ENCODE results near the gene ZNF219.

DNA sequence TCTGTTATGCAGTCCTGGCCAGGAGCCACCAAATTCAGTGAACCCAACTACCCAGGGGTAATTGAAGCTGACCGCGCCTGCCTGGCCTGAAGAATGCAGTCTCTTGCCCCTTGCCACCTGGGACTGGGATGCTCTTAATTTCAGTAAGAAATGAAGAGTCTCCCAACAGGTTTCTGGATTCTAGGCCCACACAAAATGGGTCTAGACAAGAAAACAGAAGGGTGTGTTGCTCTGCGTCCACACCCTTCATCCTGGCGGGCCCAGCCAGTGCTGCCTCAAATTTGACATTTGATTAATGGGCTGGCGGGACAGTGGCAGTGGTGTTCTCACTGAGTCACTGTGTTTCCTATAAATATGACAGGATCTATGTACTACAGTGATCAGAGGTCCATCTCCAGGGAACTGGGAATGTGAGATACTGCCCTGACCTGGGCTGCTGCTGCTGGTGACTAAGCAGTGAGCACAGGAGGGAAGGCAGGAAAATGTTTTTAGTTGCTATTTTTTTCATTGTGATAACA lies 8.9 kb upstream of the ZNF219 start:
- TF ChIP-seq POLR2AphosphoS5 (IDR thresholded peaks at IDR 0.05) (no peak), POLR2A (IDR thresholded peaks at IDR 0.05) (no peak)
- TF ChIP-seq, protein P1, sequence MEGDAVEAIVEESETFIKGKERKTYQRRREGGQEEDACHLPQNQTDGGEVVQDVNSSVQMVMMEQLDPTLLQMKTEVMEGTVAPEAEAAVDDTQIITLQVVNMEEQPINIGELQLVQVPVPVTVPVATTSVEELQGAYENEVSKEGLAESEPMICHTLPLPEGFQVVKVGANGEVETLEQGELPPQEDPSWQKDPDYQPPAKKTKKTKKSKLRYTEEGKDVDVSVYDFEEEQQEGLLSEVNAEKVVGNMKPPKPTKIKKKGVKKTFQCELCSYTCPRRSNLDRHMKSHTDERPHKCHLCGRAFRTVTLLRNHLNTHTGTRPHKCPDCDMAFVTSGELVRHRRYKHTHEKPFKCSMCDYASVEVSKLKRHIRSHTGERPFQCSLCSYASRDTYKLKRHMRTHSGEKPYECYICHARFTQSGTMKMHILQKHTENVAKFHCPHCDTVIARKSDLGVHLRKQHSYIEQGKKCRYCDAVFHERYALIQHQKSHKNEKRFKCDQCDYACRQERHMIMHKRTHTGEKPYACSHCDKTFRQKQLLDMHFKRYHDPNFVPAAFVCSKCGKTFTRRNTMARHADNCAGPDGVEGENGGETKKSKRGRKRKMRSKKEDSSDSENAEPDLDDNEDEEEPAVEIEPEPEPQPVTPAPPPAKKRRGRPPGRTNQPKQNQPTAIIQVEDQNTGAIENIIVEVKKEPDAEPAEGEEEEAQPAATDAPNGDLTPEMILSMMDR (IDR thresholded peaks at IDR 0.05 in 8 of 11, conservative IDR thresholded peaks at IDR 0.05 in 3 of 11) = no peak
